SK-N-SH treated with all-trans-retinoic acid at 6 μM for 48 hours (cell line): Measurements from ENCODE around the gene RGS7.

Experiments used
- CSRNP3 ChIP-seq: fragments of 250-450 bp; sonication (Bioruptor Pico); IDR thresholded peaks from 2 replicates; pipeline ENCODE4 v1.5.1; 2021; ENCODE audit warnings: mild to moderate bottlenecking, moderate library complexity
- RARB ChIP-seq: fragments of 250-450 bp; sonication (Bioruptor Pico); IDR thresholded peaks from 2 replicates; pipeline ENCODE4 v1.8.0; 2021; ENCODE audit warnings: mild to moderate bottlenecking, moderate library complexity
- TSHZ2 ChIP-seq: fragments of 250-450 bp; sonication (Bioruptor Pico); IDR thresholded peaks from 2 replicates; pipeline ENCODE4 v1.5.0; 2020; ENCODE audit warnings: mild to moderate bottlenecking, moderate library complexity
- ZNF70 ChIP-seq: fragments of 450-650 bp; formaldehyde crosslinking; IDR thresholded peaks from 2 replicates; pipeline ENCODE4 v1.5.0; 2020; ENCODE audit warnings: mild to moderate bottlenecking, moderate library complexity

- TF ChIP-seq RARB (no peak), TSHZ2 (CRISPR knock-in tag) (no peak), ZNF70 (no peak), CSRNP3 (CRISPR knock-in tag) (no peak)
Measured at GRCh38 chr1:240888787-240889048, 468.3 kb downstream of the RGS7 start.
